ENCODE measurements around the gene KCNA4.
"Not testable (repeated sequence)": the region's sequence is repeated elsewhere in the genome, so short reads cannot be mapped to it uniquely, and the experiment has no call there.

Gene KCNA4

GRCh38 chr11:29996016-29996415, 20.8 kb downstream of the KCNA4 start:
- DNase-seq: no peak

GRCh38 chr11:29989174-29989970, 27.5 kb downstream of the KCNA4 start:
- no peak for DNase-seq

- no peak for DNase-seq
Observed at GRCh38 chr11:29985248-29985647, 31.6 kb downstream of the KCNA4 start.

- no peak for DNase-seq
Observed at GRCh38 chr11:29984544-29984943, 32.3 kb downstream of the KCNA4 start.

GRCh38 chr11:29978549-29978948, 38.3 kb downstream of the KCNA4 start:
- no peak for DNase-seq

- DNase-seq: not testable (repeated sequence)
Observed at GRCh38 chr11:29975580-29975979, 41.2 kb downstream of the KCNA4 start.

GRCh38 chr11:29963796-29964195, 53.0 kb downstream of the KCNA4 start:
- DNase-seq: no peak

- DNase-seq: no peak
Observed at GRCh38 chr11:29963036-29963435, 53.8 kb downstream of the KCNA4 start.

GRCh38 chr11:29962243-29962642, 54.6 kb downstream of the KCNA4 start:
- DNase-seq: no peak
